Erythroblast (primary cell): Measurements from ENCODE around the gene ZCCHC14.

Source experiments
- DNase-seq, 2 experiments: peaks; one replicate each; lab custom pipeline; 2025; lab: John Stamatoyannopoulos, UW
- GATA1 ChIP-seq: IDR thresholded peaks from 2 replicates; pipeline ENCODE4 v1.6.1; 2011; ENCODE audit warnings: low read depth, mild to moderate bottlenecking, control low read depth, low read length, moderate library complexity
- POLR2A ChIP-seq: IDR thresholded peaks from 2 replicates; pipeline ENCODE4 v1.6.1; 2011; ENCODE audit warnings: mild to moderate bottlenecking, low read length

ZCCHC14 gene

DNA sequence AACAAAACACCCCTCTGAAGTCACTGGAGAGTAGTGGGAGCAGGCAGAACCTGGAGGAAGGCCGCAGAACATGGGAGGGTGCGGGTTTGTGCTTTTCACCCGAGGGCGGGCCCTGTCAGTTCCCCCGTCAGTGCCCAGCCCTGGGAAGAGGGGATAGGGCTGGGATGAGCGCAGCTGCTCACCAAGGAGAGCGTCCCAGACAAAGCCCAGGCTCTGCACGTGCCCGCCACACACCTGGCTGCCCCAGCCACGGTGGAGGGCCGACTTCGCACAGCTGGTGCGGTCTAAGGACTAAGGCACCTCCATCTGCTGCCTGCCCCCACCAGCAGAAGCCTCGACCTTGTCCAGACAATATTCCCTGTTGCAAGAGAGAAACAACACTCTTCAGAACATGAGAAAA is 39.5 kb downstream of the ZCCHC14 start:
- DNase-seq, result no peak
- TF ChIP-seq GATA1 (no peak), POLR2A (no peak)

GRCh38 chr16:87451563-87452210 is 41.1 kb downstream of the ZCCHC14 start:
- no peak for DNase-seq
- TF ChIP-seq GATA1 (no peak), POLR2A (no peak)

DNA sequence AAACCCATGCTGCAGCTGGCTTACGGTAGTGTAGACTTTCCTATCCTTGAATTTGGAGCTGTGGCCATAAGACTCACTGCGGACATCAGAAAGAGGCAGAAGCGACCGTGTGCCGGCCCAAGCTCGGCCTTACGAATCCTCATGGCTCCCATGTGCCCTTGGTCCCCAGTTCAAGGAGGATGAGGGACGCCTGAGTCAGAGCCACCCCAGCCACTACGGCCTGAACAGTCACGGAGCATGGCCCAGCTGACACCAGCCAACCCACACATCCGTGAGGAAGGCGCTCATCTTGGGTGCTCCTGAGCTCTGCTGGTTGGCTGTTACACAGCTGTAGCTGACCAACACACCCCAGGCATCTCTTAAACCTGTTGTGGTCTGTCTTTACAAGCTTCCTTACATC is 44.0 kb downstream of the ZCCHC14 start:
- TF ChIP-seq POLR2A, result no peak
- TF ChIP-seq GATA1, result no peak
- no peak for DNase-seq

DNA sequence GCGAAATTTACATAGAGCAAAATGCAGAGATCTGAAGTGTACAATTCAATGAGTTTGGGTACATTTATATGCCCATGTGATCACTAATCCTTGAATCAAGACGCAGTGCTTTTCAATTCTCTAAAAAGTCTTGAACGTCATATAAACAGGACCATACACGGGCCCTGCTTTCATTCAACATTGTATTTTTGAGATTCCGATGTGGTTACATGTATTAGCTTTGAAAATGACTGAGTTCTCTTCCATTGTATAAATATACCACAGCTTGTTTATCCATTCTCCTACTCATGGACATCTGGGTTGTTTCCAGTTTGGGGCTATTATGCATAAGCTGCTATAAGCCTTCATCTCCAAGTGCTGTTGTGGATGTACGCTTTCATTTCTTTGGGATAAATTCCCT is 45.5 kb downstream of the ZCCHC14 start:
- TF ChIP-seq GATA1, result no peak
- no peak for TF ChIP-seq POLR2A
- DNase-seq, result no peak

DNA sequence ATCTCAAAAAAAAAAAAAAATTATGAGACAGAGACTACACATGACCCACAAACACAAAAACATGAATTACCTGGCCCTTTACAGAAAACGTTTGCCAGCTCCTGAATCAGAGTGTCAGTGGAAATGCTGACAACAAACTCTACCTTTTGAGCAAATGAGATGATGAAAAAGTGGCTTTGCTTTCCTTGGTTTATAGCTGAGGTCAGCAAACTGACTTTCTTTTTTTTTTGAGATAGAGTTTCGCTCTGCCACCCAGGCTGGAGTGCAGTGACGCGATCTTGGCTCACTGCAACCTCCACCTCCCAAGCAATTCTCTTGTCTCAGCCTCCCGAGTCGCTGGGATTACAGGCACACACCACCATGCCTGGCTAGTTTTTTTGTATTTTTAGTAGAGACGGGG is 46.3 kb downstream of the ZCCHC14 start:
- no peak for DNase-seq
- no peak for TF ChIP-seq POLR2A
- no peak for TF ChIP-seq GATA1

DNA sequence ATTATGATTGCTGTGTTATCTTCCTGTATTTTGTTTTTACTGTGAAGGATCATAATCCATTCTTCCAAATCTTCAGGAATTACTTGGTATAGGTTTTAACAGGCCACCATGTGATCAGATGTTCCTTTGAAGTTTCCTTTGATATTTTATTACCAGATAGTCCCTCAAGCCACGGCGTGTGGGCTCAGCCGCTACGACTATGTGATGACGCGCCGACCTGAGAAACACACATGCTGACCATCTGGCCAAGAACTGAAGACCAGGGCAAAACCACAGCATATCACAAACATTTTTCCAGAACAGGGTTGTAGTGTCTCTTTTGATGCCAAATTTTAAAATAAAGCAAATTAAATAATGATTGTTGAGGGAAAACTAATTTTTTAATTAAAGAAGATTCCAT is 47.3 kb downstream of the ZCCHC14 start:
- no peak for DNase-seq
- TF ChIP-seq POLR2A, result no peak
- TF ChIP-seq GATA1, result no peak

DNA sequence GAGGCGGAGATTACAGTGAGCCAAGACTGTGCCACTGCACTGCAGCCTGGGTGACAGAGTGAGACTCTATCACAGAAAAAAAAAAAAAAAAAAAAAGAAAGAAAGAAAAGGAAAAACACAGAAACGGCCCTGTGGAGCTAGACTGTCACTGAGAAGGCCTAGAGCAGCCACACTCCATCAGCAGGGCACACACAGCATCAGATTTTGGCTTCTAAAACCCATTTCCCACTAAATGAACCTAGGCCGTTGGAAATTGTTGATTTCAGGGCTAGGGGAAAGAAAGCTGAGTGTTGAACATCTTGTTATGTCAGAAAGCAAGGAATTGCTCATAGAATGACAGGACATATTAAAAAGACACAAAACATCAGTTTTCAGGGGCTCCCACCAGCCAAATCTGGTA is 48.9 kb downstream of the ZCCHC14 start:
- TF ChIP-seq POLR2A (no peak), GATA1 (no peak)
- DNase-seq, result no peak

GRCh38 chr16:87443016-87443415 is 49.8 kb downstream of the ZCCHC14 start:
- TF ChIP-seq GATA1, result no peak
- TF ChIP-seq POLR2A, result no peak
- DNase-seq, result no peak

GRCh38 chr16:87442581-87442966 is 50.2 kb downstream of the ZCCHC14 start:
- no peak for DNase-seq
- TF ChIP-seq POLR2A (no peak), GATA1 (no peak)

DNA sequence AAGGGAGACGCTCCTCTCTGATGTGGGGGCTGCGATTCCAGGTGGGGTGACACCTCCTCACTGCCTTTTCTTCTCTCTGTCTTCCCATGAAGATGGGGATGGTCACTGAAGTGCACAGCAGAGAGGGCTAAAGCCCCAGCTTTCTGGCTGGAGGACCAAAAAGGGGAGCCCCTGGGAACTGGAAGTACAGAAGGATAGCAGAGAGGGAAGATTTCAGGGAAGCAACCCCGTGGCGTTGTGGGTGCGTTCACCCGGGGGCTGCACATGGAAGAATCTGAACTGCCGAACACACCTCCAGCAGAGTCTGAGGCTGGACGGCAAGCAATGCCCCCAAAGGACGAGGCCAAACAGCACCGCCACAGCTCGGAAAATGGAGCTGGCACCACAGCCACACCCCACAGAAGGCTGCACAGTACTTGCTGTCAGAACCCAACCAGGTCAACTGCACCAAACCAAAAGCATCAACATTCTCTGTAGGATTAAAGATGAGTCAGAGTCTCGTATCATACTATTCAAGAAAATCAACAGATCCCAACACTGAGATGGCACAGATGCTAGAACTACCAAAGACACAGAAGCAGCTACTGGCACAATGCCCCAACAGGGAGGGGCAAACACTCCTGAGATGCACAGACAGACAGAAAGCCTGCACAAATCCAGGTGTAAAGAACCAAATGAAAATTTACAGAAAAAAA is 50.8 kb downstream of the ZCCHC14 start:
- no peak for TF ChIP-seq POLR2A
- no peak for TF ChIP-seq GATA1
- no peak for DNase-seq

DNA sequence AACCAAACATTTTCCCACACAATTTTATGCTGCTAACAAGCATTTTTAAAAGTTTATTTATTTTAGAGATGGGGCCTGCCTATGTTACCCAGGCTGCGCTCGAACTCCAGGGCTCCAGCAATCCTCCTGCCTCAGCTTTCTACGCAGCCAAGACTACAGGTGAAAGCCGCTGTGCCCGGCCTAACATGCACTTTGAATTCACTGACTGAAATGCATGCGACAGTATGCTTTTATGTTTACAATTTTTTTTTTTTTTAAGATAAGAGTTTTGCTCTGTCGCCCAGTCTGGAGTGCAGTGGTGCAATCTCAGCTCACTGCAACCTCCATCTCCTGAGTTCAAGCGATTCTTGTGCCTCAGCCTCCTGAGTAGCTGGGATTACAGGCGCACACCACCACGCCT is 52.9 kb downstream of the ZCCHC14 start:
- no peak for DNase-seq
- TF ChIP-seq GATA1, result no peak
- TF ChIP-seq POLR2A, result no peak

- TF ChIP-seq POLR2A (no peak), GATA1 (no peak)
- no peak for DNase-seq
These were observed 54.2 kb downstream of the ZCCHC14 start for GRCh38 chr16:87438611-87438985.

GRCh38 chr16:87437911-87438610 is 54.8 kb downstream of the ZCCHC14 start:
- no peak for DNase-seq
- TF ChIP-seq POLR2A, result no peak
- TF ChIP-seq GATA1, result no peak

- no peak for TF ChIP-seq GATA1
- no peak for TF ChIP-seq POLR2A
These were observed 55.5 kb downstream of the ZCCHC14 start for GRCh38 chr16:87437327-87437726.

More at GRCh38 chr16:87437327-87437726, 55.5 kb downstream of the ZCCHC14 start:
- no peak for DNase-seq
